Ascending aorta (tissue), 2 donors: ENCODE measurements around the gene SAMD9L. TPM values are rescaled to one million over a fixed set of nuclear protein-coding genes. Genes with fewer than 3 reads are reported as not detected.

ENCODE experiments used
- DNase-seq, 2 donors: peaks; one replicate each; pipeline ENCODE4 v3.0.0-alpha.2; 2019; ENCODE audit warnings: low spot score in 2 of 2
- H3K27ac ChIP-seq, 2 donors: fragments of 200-600 bp; sonication (generic); one replicate each; pipeline ENCODE4 v1.5.1; 2016 to 2017; ENCODE audit warnings: mild to moderate bottlenecking in 1 of 2
- H3K27me3 ChIP-seq: fragments of 200-600 bp; sonication (generic); one replicate; pipeline ENCODE4 v1.5.1; 2017
- H3K36me3 ChIP-seq, 2 donors: fragments of 200-600 bp; sonication (generic); one replicate each; pipeline ENCODE4 v1.5.1; 2016
- H3K4me1 ChIP-seq, 2 donors: fragments of 200-600 bp; sonication (generic); one replicate each; pipeline ENCODE4 v1.5.1; 2016 to 2017; ENCODE audit warnings: mild to moderate bottlenecking in 1 of 2
- H3K4me3 ChIP-seq, 2 donors: fragments of 200-600 bp; sonication (generic); one replicate each; pipeline ENCODE4 v1.5.1; 2016 to 2017; ENCODE audit warnings: mild to moderate bottlenecking in 1 of 2
- H3K9me3 ChIP-seq, 2 donors: fragments of 200-600 bp; sonication (generic); one replicate each; pipeline ENCODE4 v1.5.1; 2016
- intact Hi-C: fragments of 100-400 bp; cut with DNase I; formaldehyde crosslinking; loops from one replicate; pipeline ENCODE4 v1.15.1; 2023
- total RNA-seq: library from RNA; depleted of rRNA; stranded (reverse); fragments of >200 nt; gene quantifications from one replicate; pipeline ENCODE4 v1.1.0, GENCODE V29; 2016
- TF ChIP-seq, protein P1 (sequence below), 3 experiments: fragments of 200-600 bp in 2 of 3; fragments of 450-650 bp in 1 of 3; sonication (generic) in 2 of 3; IDR thresholded peaks; one replicate each; pipeline ENCODE4 v1.5.1; 2016 to 2019; ENCODE audit warnings: antibody characterized with exemption in 3 of 3, mild to moderate bottlenecking in 1 of 3, moderate library complexity in 1 of 3

The SAMD9L gene
- total RNA-seq: 3.3 TPM

DNA sequence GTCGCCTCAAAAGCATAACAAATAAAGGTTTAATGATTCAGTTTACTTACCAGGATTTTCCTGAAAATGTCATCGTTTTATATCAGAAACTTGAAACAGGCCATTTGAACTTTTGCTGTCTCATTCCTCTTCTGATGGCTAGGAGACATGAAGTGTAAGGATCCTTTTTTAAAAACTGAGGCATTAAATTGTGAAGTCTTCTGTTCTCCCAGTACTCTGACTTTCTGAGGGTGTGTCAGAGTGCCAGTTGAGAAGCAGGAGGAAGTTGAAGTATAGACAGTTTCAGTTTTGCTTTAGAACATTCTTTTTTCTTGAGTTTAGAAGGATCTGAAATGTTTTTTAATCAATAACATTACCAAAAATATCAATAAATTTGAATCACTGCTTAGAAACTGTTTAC, at the start of gene SAMD9L:
TSS of gene SAMD9L (minus strand) at position 242 of the 400 bp plus-strand sequence. CDS start 12,414 bp downstream, outside the sequence.
- TF ChIP-seq, protein P1, sequence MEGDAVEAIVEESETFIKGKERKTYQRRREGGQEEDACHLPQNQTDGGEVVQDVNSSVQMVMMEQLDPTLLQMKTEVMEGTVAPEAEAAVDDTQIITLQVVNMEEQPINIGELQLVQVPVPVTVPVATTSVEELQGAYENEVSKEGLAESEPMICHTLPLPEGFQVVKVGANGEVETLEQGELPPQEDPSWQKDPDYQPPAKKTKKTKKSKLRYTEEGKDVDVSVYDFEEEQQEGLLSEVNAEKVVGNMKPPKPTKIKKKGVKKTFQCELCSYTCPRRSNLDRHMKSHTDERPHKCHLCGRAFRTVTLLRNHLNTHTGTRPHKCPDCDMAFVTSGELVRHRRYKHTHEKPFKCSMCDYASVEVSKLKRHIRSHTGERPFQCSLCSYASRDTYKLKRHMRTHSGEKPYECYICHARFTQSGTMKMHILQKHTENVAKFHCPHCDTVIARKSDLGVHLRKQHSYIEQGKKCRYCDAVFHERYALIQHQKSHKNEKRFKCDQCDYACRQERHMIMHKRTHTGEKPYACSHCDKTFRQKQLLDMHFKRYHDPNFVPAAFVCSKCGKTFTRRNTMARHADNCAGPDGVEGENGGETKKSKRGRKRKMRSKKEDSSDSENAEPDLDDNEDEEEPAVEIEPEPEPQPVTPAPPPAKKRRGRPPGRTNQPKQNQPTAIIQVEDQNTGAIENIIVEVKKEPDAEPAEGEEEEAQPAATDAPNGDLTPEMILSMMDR (IDR thresholded peaks at IDR 0.05): no peak
- DNase-seq: no peak
- Histone ChIP-seq H3K4me3 (peak within 1 kb of the TSS; percentile 57 to 58), H3K27ac (peak within 1 kb of the TSS; percentile 35 to 58), H3K36me3 (peaks cover 15 to 16% of the 10 kb centered on the region in 2 donors), H3K27me3 (no peaks in the 10 kb centered on the region), H3K9me3 (no peaks in the 10 kb centered on the region), H3K4me1 (peaks cover 0 to 3% of the 10 kb centered on the region in 2 donors)
- intact Hi-C loops: no loop called here

DNA sequence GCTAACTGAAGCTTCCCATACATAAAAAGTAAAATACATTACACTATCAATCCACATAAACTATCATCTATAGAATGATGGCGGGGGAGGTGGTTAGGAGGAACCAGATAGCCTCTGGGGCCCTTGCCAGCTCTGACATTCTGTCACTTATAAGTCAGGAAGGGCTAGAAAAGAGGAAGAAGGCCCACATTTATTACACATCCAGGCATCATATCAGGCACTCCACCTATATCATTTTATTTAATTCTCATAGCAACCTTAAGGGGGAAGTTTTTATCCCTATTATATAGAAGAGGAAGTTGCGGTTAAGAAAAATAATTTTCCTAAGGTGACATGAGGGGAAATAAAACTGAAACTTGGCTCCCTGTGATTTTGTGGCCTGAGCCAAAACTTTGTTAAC, 48.2 kb upstream of the SAMD9L start:
- no peak overlapping the region for H3K4me3 ChIP-seq
- no peak for DNase-seq
- no peaks in the 10 kb centered on the region for H3K9me3 ChIP-seq
- intact Hi-C loops: no loop called here
- no peaks in the 10 kb centered on the region for H3K27me3 ChIP-seq
- no peak overlapping the region for H3K27ac ChIP-seq
- H3K36me3 ChIP-seq: no peaks in the 10 kb centered on the region
- TF ChIP-seq, protein P1 (IDR thresholded peaks at IDR 0.05): no peak
- H3K4me1 ChIP-seq: no peaks in the 10 kb centered on the region

DNA sequence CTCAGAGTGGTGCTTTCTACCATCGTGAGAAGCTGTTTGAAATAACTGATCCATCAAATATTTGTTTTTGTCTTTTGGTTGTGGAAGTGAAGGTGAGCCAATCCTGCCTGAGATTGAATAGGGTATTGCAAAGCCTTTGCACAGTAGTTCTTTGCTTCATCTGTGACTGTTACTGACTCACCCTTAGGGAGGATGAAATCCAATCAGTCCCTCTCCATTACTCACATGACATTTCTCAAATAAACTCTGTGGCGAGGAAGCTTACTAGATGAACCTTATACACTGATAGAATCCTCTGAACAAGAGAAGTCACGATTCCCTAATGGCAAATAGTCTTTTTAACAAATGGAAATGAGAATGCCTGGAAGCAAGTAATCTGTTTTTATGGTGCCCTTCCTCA, 46.2 kb upstream of the SAMD9L start:
- intact Hi-C loops: no loop called here
- H3K4me3 ChIP-seq: no peak overlapping the region
- H3K9me3 ChIP-seq: no peaks in the 10 kb centered on the region
- no peak overlapping the region for H3K27ac ChIP-seq
- DNase-seq: no peak
- TF ChIP-seq, protein P1 (IDR thresholded peaks at IDR 0.05): no peak
- no peaks in the 10 kb centered on the region for H3K27me3 ChIP-seq
- H3K36me3 ChIP-seq: no peaks in the 10 kb centered on the region
- H3K4me1 ChIP-seq: no peaks in the 10 kb centered on the region

DNA sequence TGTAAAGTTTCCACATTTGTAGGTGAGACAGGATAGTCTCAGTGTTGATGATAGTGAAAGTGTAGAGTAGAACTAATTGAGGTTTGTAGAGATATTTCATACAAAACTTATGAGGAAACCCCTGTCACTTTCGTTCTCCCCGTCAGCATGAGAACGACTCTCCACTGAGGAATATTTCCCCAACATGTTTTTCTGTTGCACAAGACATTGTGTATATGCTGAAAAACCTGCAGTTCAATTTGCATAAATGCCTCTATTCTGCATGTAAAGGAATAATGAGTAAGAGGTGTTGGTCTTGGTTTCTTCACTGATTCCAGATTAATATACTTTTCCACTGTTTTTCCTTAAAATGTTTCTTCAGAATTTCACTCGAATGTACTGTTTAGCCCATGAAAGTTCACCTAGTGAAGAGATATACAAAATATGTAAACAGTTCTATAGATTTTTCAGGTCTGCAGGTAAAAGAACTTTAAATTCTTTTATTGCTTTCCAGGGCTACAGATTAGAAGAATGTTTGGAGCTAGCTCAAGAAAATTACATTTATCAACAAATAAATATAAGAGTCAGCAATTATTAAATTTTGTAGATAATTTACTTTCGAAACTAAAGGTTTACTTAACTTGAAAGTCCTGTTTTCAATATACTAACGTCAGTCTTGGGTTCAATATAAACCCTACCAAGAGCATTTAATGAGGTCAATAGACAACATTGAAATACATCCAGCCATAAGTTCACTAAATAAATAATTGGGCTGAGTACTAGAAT, 40.9 kb upstream of the SAMD9L start:
- TF ChIP-seq, protein P1 (IDR thresholded peaks at IDR 0.05): no peak
- H3K27me3 ChIP-seq: no peaks in the 10 kb centered on the region
- DNase-seq: no peak
- H3K36me3 ChIP-seq: no peaks in the 10 kb centered on the region
- H3K9me3 ChIP-seq: no peaks in the 10 kb centered on the region
- H3K27ac ChIP-seq: no peak overlapping the region
- H3K4me1 ChIP-seq: no peaks in the 10 kb centered on the region
- intact Hi-C loops: no loop called here
- H3K4me3 ChIP-seq: no peak overlapping the region

DNA sequence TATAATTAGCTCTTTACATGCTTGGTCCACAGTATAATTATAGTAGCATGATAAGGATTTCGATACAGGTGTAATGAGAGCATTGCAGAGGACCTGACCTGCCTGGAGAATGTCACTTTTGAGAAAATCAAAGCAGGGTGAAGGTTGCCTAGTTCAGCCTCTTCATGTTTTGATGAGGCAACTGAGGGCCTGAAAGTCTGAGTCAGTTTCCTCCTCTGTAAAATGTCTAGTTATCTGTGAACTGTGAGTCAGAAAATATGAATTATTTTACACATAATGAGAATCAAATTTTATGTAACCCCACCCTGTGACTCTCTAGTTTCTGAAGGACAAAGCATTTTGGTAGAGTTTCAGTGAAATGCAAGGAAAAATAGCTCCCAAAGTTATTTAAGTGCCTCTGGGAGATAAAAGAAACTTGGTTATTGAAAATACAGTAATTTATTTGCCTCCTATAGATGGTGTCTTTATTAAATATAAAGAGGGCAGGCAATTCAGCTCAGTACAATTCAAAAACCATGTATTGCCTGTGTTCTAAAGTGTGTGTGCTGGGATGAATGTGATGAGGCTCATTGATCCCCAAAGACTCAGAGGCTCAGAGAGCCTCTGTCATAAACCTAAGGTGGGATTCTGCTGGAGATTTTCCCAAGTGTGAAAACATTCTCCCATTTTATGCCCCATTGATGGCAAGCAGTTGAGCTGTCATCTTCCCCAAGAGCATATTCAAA, 37.3 kb upstream of the SAMD9L start:
- Histone ChIP-seq H3K36me3 (no peaks in the 10 kb centered on the region), H3K9me3 (no peaks in the 10 kb centered on the region), H3K27ac (no peak overlapping the region), H3K27me3 (no peaks in the 10 kb centered on the region), H3K4me3 (no peak overlapping the region), H3K4me1 (no peaks in the 10 kb centered on the region)
- no peak for DNase-seq
- intact Hi-C loops: no loop called here
- TF ChIP-seq, protein P1 (IDR thresholded peaks at IDR 0.05): no peak
